Thoracic aorta (tissue), 2 donors: ENCODE data around the gene FLAD1. TPM values are rescaled to one million over a fixed set of nuclear protein-coding genes. Genes with fewer than 3 reads are reported as not detected.
A peak's percentile ranks its signal among the peaks of the same experiment; 100 is the strongest.

Experiments
- ATAC-seq: fragments of 150-250 bp; one replicate; pipeline ENCODE4 v1.8.0; 2017; ENCODE audit warnings: low read depth; ENCODE audit not compliant: insufficient number of reproducible peaks, low FRiP score
- DNase-seq: peaks from one replicate; pipeline ENCODE4 v3.0.0-alpha.2; 2020; ENCODE audit warnings: low spot score
- H3K27ac ChIP-seq, 2 donors: fragments of 200-600 bp; sonication (generic); 1 replicate in 1 of 2; 2 replicates in 1 of 2; pipeline ENCODE4 v1.5.1; 2016; ENCODE audit warnings: mild to moderate bottlenecking in 2 of 2, moderate library complexity in 2 of 2
- H3K27me3 ChIP-seq: fragments of 200-600 bp; sonication (generic); replicated peaks from 2 replicates; pipeline ENCODE4 v1.6.0; 2016; ENCODE audit warnings: mild to moderate bottlenecking; ENCODE audit not compliant: insufficient read depth
- H3K36me3 ChIP-seq: fragments of 200-600 bp; sonication (generic); one replicate; pipeline ENCODE4 v1.5.1; 2016
- H3K4me1 ChIP-seq, 2 donors: fragments of 200-600 bp; sonication (generic); 1 replicate in 1 of 2; 2 replicates in 1 of 2; pipeline versions ENCODE4 v1.5.1 to v1.6.0; 2016; ENCODE audit warnings: low read depth in 2 of 2, mild to moderate bottlenecking in 1 of 2; ENCODE audit not compliant: control insufficient read depth in 1 of 2
- H3K4me3 ChIP-seq: fragments of 200-600 bp; sonication (generic); 2 replicates; pipeline ENCODE4 v1.5.1; 2016; ENCODE audit warnings: mild to moderate bottlenecking
- H3K9me3 ChIP-seq: fragments of 200-600 bp; sonication (generic); 2 replicates; pipeline ENCODE4 v1.5.1; 2016
- total RNA-seq, 2 donors: library from RNA; depleted of rRNA; stranded (reverse); fragments of >200 nt; gene quantifications; one replicate each; pipeline versions ENCODE4 v1.1.0 to v1.2.3, GENCODE V29; 2016
- TF ChIP-seq, protein P1 (sequence below): fragments of 200-600 bp; sonication (generic); IDR thresholded peaks from one replicate; pipeline ENCODE4 v1.5.1; 2019; ENCODE audit warnings: antibody characterized with exemption

Gene FLAD1
- total RNA-seq, 2 donors from 2014 or later = 23.8 to 27.2 TPM

DNA sequence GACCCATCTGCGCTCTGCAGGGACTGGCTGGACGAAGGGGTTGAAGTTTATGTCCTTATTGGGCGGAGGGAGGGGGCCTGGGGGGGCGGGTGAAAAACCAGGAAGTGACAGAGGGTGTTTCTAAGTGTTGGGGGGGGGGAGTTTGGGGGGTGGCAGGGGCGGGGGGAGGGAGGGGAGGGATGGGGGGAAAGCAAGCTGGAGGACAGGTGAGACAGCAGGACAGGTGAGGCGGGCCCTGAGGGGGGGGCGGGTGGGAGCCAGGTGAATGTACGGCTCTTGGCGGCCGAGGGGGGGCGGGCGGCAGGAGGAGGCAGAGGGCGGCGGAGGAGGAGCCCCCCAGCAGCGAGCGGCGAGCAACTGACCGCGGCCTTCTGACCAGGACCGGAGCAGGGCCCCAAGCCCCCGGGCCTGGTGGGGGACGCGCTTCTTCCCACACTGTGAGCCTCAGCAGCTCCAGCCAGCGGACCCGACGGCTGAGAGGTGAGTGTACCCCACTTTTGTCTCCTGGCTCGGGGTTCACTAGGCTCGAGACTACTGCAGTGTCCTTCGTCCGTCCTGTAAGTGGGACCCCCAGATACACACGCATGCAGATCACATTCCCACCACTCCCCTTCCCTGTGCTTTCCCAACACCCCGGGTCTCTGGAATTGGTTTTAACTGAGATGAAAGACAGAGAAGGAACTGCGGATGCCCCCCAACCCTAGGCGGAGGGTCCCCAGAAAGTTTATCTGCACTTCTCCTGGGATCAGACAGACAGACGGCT lies 19.5 kb downstream of the FLAD1 start, which contains the start of gene ZBTB7B:
ZBTB7B (plus strand) TSS at position 339 of the 763 bp plus-strand sequence. CDS start 11,859 bp downstream, outside the sequence.
- H3K9me3 ChIP-seq = no peaks in the 10 kb centered on the region
- DNase-seq (no peak), ATAC-seq (no peak)
- no peaks in the 10 kb centered on the region for H3K36me3 ChIP-seq
- TF ChIP-seq, protein P1, sequence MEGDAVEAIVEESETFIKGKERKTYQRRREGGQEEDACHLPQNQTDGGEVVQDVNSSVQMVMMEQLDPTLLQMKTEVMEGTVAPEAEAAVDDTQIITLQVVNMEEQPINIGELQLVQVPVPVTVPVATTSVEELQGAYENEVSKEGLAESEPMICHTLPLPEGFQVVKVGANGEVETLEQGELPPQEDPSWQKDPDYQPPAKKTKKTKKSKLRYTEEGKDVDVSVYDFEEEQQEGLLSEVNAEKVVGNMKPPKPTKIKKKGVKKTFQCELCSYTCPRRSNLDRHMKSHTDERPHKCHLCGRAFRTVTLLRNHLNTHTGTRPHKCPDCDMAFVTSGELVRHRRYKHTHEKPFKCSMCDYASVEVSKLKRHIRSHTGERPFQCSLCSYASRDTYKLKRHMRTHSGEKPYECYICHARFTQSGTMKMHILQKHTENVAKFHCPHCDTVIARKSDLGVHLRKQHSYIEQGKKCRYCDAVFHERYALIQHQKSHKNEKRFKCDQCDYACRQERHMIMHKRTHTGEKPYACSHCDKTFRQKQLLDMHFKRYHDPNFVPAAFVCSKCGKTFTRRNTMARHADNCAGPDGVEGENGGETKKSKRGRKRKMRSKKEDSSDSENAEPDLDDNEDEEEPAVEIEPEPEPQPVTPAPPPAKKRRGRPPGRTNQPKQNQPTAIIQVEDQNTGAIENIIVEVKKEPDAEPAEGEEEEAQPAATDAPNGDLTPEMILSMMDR = no peak
- H3K4me1 ChIP-seq = peaks cover 48 to 54% of the 10 kb centered on the region in 2 donors
- H3K27ac ChIP-seq = peak within 1 kb of the TSS; percentile 96 to 99
- no peaks in the 10 kb centered on the region for H3K27me3 ChIP-seq
- peak within 1 kb of the TSS; percentile 99 for H3K4me3 ChIP-seq

DNA sequence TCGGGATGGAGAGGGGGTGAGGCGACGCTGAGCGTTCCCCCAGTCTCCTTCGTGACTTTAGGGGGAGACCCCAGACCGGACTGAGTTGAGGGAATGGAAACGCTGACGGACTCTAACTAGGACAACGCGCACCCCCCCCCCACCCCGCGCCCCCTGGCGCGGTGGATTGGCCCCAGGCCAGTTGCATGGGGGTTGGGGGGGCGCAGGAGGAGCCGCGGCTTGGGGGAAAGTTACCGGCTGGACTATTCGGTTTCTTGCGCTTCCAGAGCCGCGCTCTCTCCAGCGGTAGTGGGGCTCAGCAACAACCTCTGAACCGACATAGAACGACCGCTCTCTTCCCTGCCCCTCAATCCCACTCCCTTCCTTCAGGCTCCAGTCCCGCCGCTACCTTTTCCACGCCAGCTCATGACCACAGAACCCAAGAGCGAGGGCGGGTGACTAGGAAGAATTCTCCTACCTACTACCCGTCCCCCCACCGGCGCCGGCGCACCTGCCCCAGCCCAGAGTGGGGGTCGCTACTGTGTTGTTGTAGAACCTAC lies 20.2 kb downstream of the FLAD1 start:
- peak overlapping the region; percentile 99 for H3K4me3 ChIP-seq
- no peaks in the 10 kb centered on the region for H3K36me3 ChIP-seq
- H3K27ac ChIP-seq = peak overlapping the region; percentile 92 to 99
- H3K9me3 ChIP-seq = no peaks in the 10 kb centered on the region
- no peaks in the 10 kb centered on the region for H3K27me3 ChIP-seq
- peaks cover 55 to 60% of the 10 kb centered on the region in 2 donors for H3K4me1 ChIP-seq
- ATAC-seq = no peak
- no peak for DNase-seq
- TF ChIP-seq, protein P1 = no peak

DNA sequence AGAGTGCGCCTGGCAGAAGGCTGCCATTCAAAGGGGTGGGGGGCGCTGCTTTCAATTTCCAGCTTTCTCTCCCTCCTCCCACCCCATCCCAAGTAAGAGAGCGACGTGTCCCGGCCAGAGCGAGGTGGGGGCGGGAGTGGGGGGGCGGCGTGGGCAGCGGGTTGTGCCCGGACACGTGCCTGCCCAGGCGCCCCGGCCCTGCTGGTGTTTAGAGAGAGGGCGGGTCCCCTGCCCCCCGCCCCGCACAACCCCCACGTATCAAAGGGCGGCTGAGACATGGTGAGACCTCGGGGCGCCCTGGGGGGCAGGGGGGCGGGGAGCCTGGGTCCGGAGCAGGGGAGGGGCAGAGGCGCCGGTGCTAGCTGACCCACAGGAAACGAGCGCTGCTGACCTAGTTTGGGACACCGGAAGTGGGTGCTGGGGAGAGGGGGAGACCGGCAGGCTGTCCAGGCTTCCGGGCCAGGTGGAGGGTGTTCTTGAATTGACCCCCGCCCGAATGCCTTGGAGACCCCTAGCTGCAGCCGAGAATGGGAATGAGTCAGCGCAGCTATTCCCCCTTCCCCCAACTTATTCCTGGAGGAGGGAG lies 20.7 kb downstream of the FLAD1 start:
- Histone ChIP-seq H3K27me3 (no peaks in the 10 kb centered on the region), H3K4me3 (peak overlapping the region; percentile 99), H3K4me1 (peaks cover 58 to 63% of the 10 kb centered on the region in 2 donors), H3K36me3 (no peaks in the 10 kb centered on the region), H3K9me3 (no peaks in the 10 kb centered on the region), H3K27ac (peak overlapping the region; percentile 92 to 99)
- TF ChIP-seq, protein P1 = no peak
- no peak for DNase-seq
- ATAC-seq = no peak

DNA sequence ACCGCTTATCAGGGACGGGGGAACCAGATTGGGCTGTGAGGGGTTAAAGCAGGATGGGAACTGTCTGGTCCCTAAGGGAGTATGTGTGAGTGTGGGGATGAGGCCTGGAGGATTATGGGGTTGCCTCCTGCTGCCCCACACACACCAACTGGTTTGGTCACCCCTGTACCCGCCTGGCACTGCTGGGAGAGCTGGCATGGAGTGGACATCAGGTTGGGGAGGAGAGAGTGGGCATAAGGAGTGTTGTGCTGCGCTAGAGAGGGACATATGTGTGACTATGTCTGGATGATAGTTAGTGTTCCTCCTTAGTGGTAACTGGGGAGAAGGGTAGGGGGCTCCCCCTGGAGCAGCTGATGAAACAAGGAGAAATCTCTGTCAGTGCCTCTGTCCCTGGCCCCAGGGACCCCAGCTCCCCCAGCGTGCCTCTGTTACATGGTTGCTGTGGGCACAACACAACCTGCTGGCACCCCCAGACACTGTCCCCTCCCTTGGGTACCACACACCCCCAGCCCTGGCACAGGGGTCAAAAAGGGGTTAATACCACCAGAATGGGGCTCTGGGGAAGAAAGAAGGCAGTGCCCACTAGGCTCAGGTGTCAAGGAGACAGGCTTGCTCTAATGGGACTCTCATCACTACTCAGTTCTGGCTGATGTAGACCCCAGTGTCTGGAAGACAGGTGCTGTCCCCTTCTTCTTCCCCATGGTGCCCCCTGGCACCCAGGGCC lies 21.4 kb downstream of the FLAD1 start:
- peak overlapping the region; percentile 99 for H3K4me3 ChIP-seq
- peak overlapping the region; percentile 92 to 99 for H3K27ac ChIP-seq
- no peaks in the 10 kb centered on the region for H3K27me3 ChIP-seq
- DNase-seq (no peak), ATAC-seq (no peak)
- TF ChIP-seq, protein P1 = no peak
- H3K4me1 ChIP-seq = peaks cover 52 to 57% of the 10 kb centered on the region in 2 donors
- no peaks in the 10 kb centered on the region for H3K36me3 ChIP-seq
- H3K9me3 ChIP-seq = no peaks in the 10 kb centered on the region
